Inflammatory macrophage treated with lipopolysaccharide for 1 hour (primary cell): ENCODE data around the gene DEGS1.
"Not testable (repeated sequence)": the region's sequence is repeated elsewhere in the genome, so short reads cannot be mapped to it uniquely, and the experiment has no call there.

ENCODE experiments used
- DNase-seq, 2 donors: peaks; one replicate each; pipeline ENCODE4 v3.0.0-alpha.2; 2020 to 2022

Gene DEGS1

GRCh38 chr1:224182057-224182865 is 779 bp upstream of the DEGS1 start:
- DNase-seq = no peak

GRCh38 chr1:224183591-224184312 is 712 bp downstream of the DEGS1 start:
- peak; percentile 58 to 60 for DNase-seq

- DNase-seq = no peak
Measured at GRCh38 chr1:224185208-224185607, 2.2 kb downstream of the DEGS1 start.

GRCh38 chr1:224188286-224188685 is 5.2 kb downstream of the DEGS1 start:
- no peak for DNase-seq

GRCh38 chr1:224189561-224189960 is 6.5 kb downstream of the DEGS1 start:
- no peak for DNase-seq

- no peak for DNase-seq
Measured at GRCh38 chr1:224192082-224192788, 9.2 kb downstream of the DEGS1 start.

GRCh38 chr1:224193319-224193966 is 10.4 kb downstream of the DEGS1 start:
- no peak for DNase-seq

GRCh38 chr1:224196813-224197600 is 14.0 kb downstream of the DEGS1 start:
- DNase-seq = no peak

GRCh38 chr1:224198572-224198971 is 15.5 kb downstream of the DEGS1 start:
- no peak for DNase-seq

GRCh38 chr1:224199679-224200078 is 16.6 kb downstream of the DEGS1 start:
- no peak for DNase-seq

GRCh38 chr1:224201383-224201782 is 18.3 kb downstream of the DEGS1 start:
- no peak for DNase-seq

- DNase-seq = no peak
Measured at GRCh38 chr1:224201853-224202252, 18.8 kb downstream of the DEGS1 start.

- DNase-seq = peak; percentile 78 to 84
Measured at GRCh38 chr1:224203243-224204016, 20.4 kb downstream of the DEGS1 start.

GRCh38 chr1:224205438-224205840 is 22.4 kb downstream of the DEGS1 start:
- peak; percentile 70 to 72 for DNase-seq

GRCh38 chr1:224205931-224206538 is 23.0 kb downstream of the DEGS1 start:
- not testable (repeated sequence) for DNase-seq

- DNase-seq = no peak
Measured at GRCh38 chr1:224211206-224211962, 28.3 kb downstream of the DEGS1 start.

GRCh38 chr1:224212618-224213061 is 29.6 kb downstream of the DEGS1 start:
- no peak for DNase-seq

- no peak for DNase-seq
Measured at GRCh38 chr1:224213438-224214119, 30.5 kb downstream of the DEGS1 start.

GRCh38 chr1:224216382-224216781 is 33.3 kb downstream of the DEGS1 start:
- DNase-seq = no peak
